CD14-positive monocyte (primary cell): ENCODE data around the gene EVA1C. TPM values are rescaled to one million over a fixed set of nuclear protein-coding genes. Genes with fewer than 3 reads are reported as not detected.
A peak's percentile ranks its signal among the peaks of the same experiment; 100 is the strongest.

Experiments
- DNase-seq, 3 donors: peaks; one replicate each; pipeline ENCODE4 v3.0.0-alpha.2; 2011 to 2022
- H2AFZ ChIP-seq: 2 replicates; pipeline ENCODE4 v1.6.0; 2012; ENCODE audit warnings: mild to moderate bottlenecking, low read depth, low read length, inconsistent platforms; ENCODE audit not compliant: insufficient read depth, poor library complexity, severe bottlenecking
- H3K27ac ChIP-seq, 2 donors: 1 replicate in 1 of 2; 2 replicates in 1 of 2; pipeline ENCODE4 v1.5.1; 2012 to 2013; ENCODE audit warnings: low read length in 2 of 2, control low read depth in 1 of 2, inconsistent platforms in 1 of 2, low read depth in 1 of 2, mild to moderate bottlenecking in 1 of 2
- H3K27me3 ChIP-seq, 2 donors: one replicate each; pipeline versions ENCODE4 v1.6.0 to v1.6.1; 2011 to 2013; ENCODE audit warnings: low read length in 2 of 2; ENCODE audit not compliant: control insufficient read depth in 2 of 2, insufficient read depth in 2 of 2
- H3K36me3 ChIP-seq, 2 donors: replicated peaks in 1 of 2; 1 replicate in 1 of 2; 2 replicates in 1 of 2; pipeline versions ENCODE4 v1.5.1 to v1.6.1; 2012 to 2013; ENCODE audit warnings: low read length in 2 of 2, control low read depth in 1 of 2, inconsistent platforms in 1 of 2, mild to moderate bottlenecking in 1 of 2; ENCODE audit not compliant: insufficient read depth in 2 of 2, control insufficient read depth in 1 of 2
- H3K4me1 ChIP-seq, 2 donors: 1 replicate in 1 of 2; 2 replicates in 1 of 2; pipeline versions ENCODE4 v1.5.1 to v1.6.1; 2012 to 2013; ENCODE audit warnings: low read length in 2 of 2, control low read depth in 1 of 2, inconsistent platforms in 1 of 2, mild to moderate bottlenecking in 1 of 2, moderate library complexity in 1 of 2; ENCODE audit not compliant: insufficient read depth in 2 of 2, control insufficient read depth in 1 of 2
- H3K4me2 ChIP-seq: replicated peaks from 2 replicates; pipeline ENCODE3; 2012; ENCODE audit warnings: low read length, moderate library complexity, mild to moderate bottlenecking; ENCODE audit not compliant: poor library complexity, severe bottlenecking; ENCODE audit errors: extremely low read depth
- H3K4me3 ChIP-seq, 3 experiments: fragments of 200-600 bp in 1 of 3; sonication (generic) in 1 of 3; replicated peaks in 1 of 3; 1 replicate in 2 of 3; 2 replicates in 1 of 3; pipeline ENCODE4 v1.5.1; 2011 to 2013; ENCODE audit warnings: low read length in 3 of 3, mild to moderate bottlenecking in 3 of 3, control low read depth in 2 of 3, low read depth in 2 of 3, inconsistent platforms in 1 of 3, moderate library complexity in 1 of 3
- H3K79me2 ChIP-seq: 2 replicates; pipeline ENCODE4 v1.6.0; 2012; ENCODE audit warnings: mild to moderate bottlenecking, control low read depth, inconsistent platforms, low read length, moderate library complexity; ENCODE audit not compliant: insufficient read depth
- H3K9ac ChIP-seq: 2 replicates; pipeline ENCODE4 v1.6.0; 2017; ENCODE audit warnings: low read length, mild to moderate bottlenecking; ENCODE audit not compliant: insufficient read depth, poor library complexity, severe bottlenecking
- H3K9me3 ChIP-seq, 2 donors: replicated peaks in 1 of 2; 1 replicate in 1 of 2; 2 replicates in 1 of 2; pipeline versions ENCODE4 v1.5.1 to v1.6.1; 2012 to 2013; ENCODE audit warnings: low read length in 2 of 2, control low read depth in 1 of 2; ENCODE audit not compliant: control insufficient read depth in 1 of 2, insufficient read depth in 1 of 2
- H4K20me1 ChIP-seq: 2 replicates; pipeline ENCODE4 v1.6.0; 2012; ENCODE audit warnings: mild to moderate bottlenecking, low read length, control low read depth, moderate library complexity; ENCODE audit not compliant: insufficient read depth
- H3K27ac Mint-ChIP-seq, 7 donors: one replicate each; pipeline ENCODE4 v1.8.0; 2020; ENCODE audit warnings: mild to moderate bottlenecking in 7 of 7, mixed read lengths in 7 of 7, moderate library complexity in 6 of 7, inconsistent platforms in 2 of 7
- H3K27me3 Mint-ChIP-seq, 3 donors: one replicate each; pipeline ENCODE4 v1.8.0; 2021 to 2022; ENCODE audit warnings: low read depth in 3 of 3, mild to moderate bottlenecking in 3 of 3, mixed read lengths in 3 of 3, moderate library complexity in 3 of 3, inconsistent platforms in 1 of 3
- H3K36me3 Mint-ChIP-seq, 2 donors: one replicate each; pipeline ENCODE4 v1.8.0; 2020; ENCODE audit warnings: mixed read lengths in 2 of 2, inconsistent platforms in 1 of 2, mild to moderate bottlenecking in 1 of 2
- H3K4me1 Mint-ChIP-seq: one replicate; pipeline ENCODE4 v1.8.0; 2020; ENCODE audit warnings: mild to moderate bottlenecking, mixed read lengths
- H3K4me3 Mint-ChIP-seq, 2 donors: one replicate each; pipeline ENCODE4 v1.8.0; 2020; ENCODE audit warnings: mild to moderate bottlenecking in 2 of 2, mixed read lengths in 2 of 2, moderate library complexity in 1 of 2
- H3K9me3 Mint-ChIP-seq, 7 donors: one replicate each; pipeline ENCODE4 v1.8.0; 2020 to 2022; ENCODE audit warnings: mixed read lengths in 7 of 7, mild to moderate bottlenecking in 6 of 7, moderate library complexity in 6 of 7, inconsistent platforms in 2 of 7
- WGBS: methylation state at CpG from one replicate; pipeline ENCODE4 v1.1.5; 2013; ENCODE audit warnings: missing lambda C conversion rate; ENCODE audit not compliant: insufficient coverage; 5-methylcytosine and 5-hydroxymethylcytosine counted together
- intact Hi-C, 2 donors: fragments of 100-400 bp; cut with micrococcal nuclease; formaldehyde crosslinking; loops; one replicate each; pipeline versions ENCODE4 v1.15.0 to v1.15.1; 2023
- polyA plus RNA-seq, 3 donors: library from polyadenylated mRNA; depleted of rRNA in 1 of 3; unstranded in 2 of 3; stranded (reverse) in 1 of 3; fragments of 300-500 nt in 2 of 3; fragments of >200 nt in 1 of 3; fragmentation: Illumina TruSeq in 2 of 3; gene quantifications; 1 replicate in 2 of 3; 2 replicates in 1 of 3; pipeline ENCODE4 v1.2.3, GENCODE V29; 2012 to 2021
- TF ChIP-seq, protein P1 (sequence below): fragments of 200-600 bp; IDR thresholded peaks from one replicate; pipeline ENCODE4 v1.8.0; 2022; ENCODE audit warnings: antibody characterized with exemption, mild to moderate bottlenecking

The EVA1C gene
- polyA plus RNA-seq, 3 donors = 0.37 to 0.73 (median 0.63) TPM

- WGBS = 94% methylated on average over 6 of the region's 8 CpGs
- peaks cover 0 to 3% of the 10 kb centered on the region in 2 donors for H3K36me3 Mint-ChIP-seq
- no peak overlapping the region for H3K4me3 ChIP-seq
- no peaks in the 10 kb centered on the region for H3K9me3 Mint-ChIP-seq
- H3K4me1 ChIP-seq = peaks cover 14 to 19% of the 10 kb centered on the region in 2 donors
- H3K4me1 Mint-ChIP-seq = peaks cover 17% of the 10 kb centered on the region
- no peaks in the 10 kb centered on the region for H4K20me1 ChIP-seq
- peak overlapping the region in 1 of 2 donors; percentile 8 for H3K4me3 Mint-ChIP-seq
- peaks cover 15 to 21% (median 16%) of the 10 kb centered on the region in 3 donors for H3K27me3 Mint-ChIP-seq
- no peak overlapping the region for H2AFZ ChIP-seq
- peaks cover 0 to 8% of the 10 kb centered on the region in 2 donors for H3K27me3 ChIP-seq
- no peaks in the 10 kb centered on the region for H3K36me3 ChIP-seq
- H3K27ac ChIP-seq = no peak overlapping the region
- H3K4me2 ChIP-seq = no peak overlapping the region
- TF ChIP-seq, protein P1, sequence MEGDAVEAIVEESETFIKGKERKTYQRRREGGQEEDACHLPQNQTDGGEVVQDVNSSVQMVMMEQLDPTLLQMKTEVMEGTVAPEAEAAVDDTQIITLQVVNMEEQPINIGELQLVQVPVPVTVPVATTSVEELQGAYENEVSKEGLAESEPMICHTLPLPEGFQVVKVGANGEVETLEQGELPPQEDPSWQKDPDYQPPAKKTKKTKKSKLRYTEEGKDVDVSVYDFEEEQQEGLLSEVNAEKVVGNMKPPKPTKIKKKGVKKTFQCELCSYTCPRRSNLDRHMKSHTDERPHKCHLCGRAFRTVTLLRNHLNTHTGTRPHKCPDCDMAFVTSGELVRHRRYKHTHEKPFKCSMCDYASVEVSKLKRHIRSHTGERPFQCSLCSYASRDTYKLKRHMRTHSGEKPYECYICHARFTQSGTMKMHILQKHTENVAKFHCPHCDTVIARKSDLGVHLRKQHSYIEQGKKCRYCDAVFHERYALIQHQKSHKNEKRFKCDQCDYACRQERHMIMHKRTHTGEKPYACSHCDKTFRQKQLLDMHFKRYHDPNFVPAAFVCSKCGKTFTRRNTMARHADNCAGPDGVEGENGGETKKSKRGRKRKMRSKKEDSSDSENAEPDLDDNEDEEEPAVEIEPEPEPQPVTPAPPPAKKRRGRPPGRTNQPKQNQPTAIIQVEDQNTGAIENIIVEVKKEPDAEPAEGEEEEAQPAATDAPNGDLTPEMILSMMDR = no peak
- no peaks in the 10 kb centered on the region for H3K79me2 ChIP-seq
- H3K9ac ChIP-seq = no peak overlapping the region
- intact Hi-C loops = loop anchor here in 1 of 2 donors (5.0 kb wide), 1 partner anchor 148 kb away; no protein-coding TSS in a partner anchor
- no peak for DNase-seq
- no peaks in the 10 kb centered on the region for H3K9me3 ChIP-seq
- H3K27ac Mint-ChIP-seq = no peak overlapping the region
Observed at GRCh38 chr21:32414579-32415358, 2.3 kb downstream of the EVA1C start.

GRCh38 chr21:32415451-32416398 is 3.2 kb downstream of the EVA1C start:
- H3K4me1 ChIP-seq = peaks cover 14 to 19% of the 10 kb centered on the region in 2 donors
- H3K9ac ChIP-seq = no peak overlapping the region
- intact Hi-C loops = no loop called here
- H3K79me2 ChIP-seq = no peaks in the 10 kb centered on the region
- Mint-ChIP-seq H3K36me3 (peaks cover 0 to 3% of the 10 kb centered on the region in 2 donors), H3K4me3 (no peak overlapping the region), H3K4me1 (peaks cover 17% of the 10 kb centered on the region), H3K9me3 (no peaks in the 10 kb centered on the region), H3K27ac (no peak overlapping the region), H3K27me3 (peaks cover 12 to 21% (median 13%) of the 10 kb centered on the region in 3 donors)
- no peak overlapping the region for H3K4me3 ChIP-seq
- no peak for DNase-seq
- 94% methylated on average over 8 of the region's 11 CpGs for WGBS
- no peak overlapping the region for H2AFZ ChIP-seq
- no peak overlapping the region for H3K27ac ChIP-seq
- H3K36me3 ChIP-seq = no peaks in the 10 kb centered on the region
- H3K27me3 ChIP-seq = peaks cover 0 to 8% of the 10 kb centered on the region in 2 donors
- H3K4me2 ChIP-seq = no peak overlapping the region
- H3K9me3 ChIP-seq = no peaks in the 10 kb centered on the region
- TF ChIP-seq, protein P1 = no peak
- no peaks in the 10 kb centered on the region for H4K20me1 ChIP-seq
